HG03520 (cell line): ENCODE results near the gene TMEM121.

ENCODE experiments used
- ATAC-seq: cut with Tn5 transposase; IDR thresholded peaks from one replicate; pipeline ENCODE4 v1.9.1; 2021; ENCODE audit warnings: mild to moderate bottlenecking, moderate library complexity; ENCODE audit not compliant: unreplicated experiment

Gene TMEM121

DNA sequence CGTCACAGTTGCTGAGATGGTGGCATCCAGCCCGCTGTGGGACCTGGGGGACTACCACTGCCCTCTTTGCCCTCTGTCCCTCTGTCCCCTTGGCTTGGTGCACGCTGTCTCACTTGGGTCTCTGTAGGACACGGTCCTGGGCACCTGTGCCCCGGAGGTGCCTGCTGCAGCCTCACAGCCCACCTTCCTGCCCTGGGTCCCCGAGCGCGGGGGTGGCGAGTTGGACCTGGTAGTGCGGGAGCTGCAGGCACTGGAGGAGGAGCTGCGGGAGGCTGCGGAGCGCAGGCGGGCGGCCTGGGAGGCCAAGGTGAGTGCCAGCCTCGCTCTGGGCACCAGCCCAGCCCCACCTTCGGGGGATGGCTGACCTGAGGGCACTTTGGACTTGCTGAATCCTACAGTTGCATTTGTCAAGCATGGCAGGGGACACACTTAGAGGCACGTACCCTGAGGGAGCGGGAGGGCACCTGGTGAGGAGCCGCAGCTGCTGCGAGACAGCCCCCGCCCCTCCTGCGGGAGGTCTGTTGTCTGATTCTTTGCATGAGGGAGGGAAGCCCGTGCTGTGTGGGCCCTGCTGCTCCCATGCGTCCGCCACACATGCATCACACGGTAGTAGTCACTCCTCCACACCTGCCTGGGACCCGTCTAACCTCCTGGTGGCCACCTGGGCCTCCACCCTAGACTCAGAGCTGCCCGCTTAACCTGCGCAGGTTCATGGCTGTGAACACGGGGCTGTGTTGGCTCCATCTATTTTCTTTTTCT lies 28.5 kb upstream of the TMEM121 start:
- ATAC-seq: no peak

DNA sequence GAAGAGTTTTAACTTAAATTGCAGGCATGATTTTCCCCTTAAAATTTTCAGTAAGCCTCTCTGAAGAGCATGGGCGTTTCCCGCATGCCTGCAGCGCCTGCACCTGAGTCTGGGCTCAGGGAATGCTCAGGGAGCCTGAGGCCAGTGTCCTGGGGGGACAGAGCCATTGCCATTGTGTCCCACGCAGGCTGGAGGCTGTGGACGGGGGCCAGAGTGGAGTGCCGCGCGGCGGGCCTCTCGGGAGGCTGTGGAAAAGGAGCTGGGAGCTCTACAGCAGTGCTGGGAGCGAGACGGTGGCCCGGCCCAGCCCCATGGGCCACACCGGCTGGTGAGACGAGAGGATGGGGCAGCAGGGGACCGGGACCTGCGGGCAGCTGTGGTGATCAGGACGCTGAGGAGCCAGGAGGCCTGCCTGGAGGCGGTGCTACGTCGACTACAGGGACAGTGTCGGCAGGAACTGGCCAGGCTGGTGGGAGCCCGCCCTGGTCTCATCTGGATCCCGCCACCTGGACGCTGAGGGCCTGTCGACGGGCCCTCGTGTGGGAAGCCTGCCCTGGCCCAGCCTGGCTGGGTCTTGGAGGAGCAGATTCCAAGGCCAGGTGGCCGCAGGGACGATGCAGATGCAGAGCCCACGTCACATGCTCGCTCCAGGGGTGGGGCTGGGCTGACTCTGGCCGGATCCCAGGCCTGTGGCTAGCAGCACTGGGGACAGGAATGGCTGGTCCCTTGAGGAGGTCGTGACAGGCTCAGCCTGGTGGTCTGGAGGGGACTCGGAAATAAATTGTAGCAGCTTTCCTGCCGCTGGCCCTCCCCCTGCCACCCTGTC lies 27.7 kb upstream of the TMEM121 start:
- no peak for ATAC-seq

DNA sequence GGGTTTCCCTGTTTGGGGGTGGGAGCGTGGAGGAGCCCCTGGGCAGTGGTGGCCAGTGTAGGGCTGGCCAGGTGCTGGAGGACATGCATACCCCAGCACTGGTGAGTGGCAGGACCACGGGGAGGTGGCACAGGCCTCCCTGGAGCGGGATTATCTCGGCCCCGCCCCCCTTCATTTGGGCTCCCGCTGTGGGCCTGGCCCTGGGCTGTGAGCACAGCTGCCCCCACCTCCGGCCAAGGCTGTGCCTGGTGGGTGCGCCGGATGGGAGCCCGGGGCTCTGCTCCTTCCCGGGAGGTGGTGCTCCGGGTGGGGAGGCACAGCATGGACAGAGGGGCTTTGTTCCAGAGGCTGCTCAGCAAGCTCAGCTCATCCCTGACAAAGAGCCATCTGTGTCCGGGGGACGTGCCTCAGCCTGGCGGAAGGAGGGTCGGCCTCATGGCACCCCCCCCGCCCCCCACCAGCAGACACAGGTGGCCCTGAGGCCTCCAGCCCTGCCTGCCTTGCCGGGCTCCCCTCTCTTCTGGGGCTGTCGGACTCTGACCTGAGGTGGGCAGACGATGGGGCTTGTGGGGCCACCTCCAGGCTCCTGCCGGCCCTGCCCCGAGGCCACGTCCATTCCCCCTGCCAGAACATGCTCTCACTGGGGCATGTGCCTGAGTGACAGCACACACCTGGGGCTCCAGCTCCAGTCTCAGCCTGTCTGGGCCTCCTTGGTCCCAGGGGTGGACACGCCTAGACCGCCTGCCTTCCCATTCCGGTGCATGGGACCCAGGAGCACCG lies 26.9 kb upstream of the TMEM121 start:
- ATAC-seq: no peak

- ATAC-seq: no peak
Measured at GRCh38 chr14:105500036-105500725, 26.2 kb upstream of the TMEM121 start.

DNA sequence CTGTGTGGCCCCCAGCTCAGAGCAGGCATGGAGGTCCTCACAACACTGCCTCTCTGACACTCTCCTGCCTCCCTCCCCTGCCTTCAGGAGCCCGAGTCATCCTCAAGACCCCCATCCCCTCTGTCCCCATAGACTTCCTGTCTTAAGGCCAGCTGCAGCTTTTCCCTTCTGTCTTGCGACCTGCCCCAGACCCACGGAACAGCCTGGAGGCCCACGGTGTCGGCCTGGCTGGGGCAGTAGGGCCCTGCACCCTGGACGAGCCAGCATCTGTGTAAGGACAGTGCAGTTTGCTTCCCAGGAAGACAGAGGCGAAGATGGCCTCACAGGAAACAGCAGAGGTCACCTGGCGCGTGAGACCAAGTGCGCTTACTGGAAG lies 25.7 kb upstream of the TMEM121 start:
- ATAC-seq: no peak

- no peak for ATAC-seq
Measured at GRCh38 chr14:105501504-105502291, 24.7 kb upstream of the TMEM121 start.

DNA sequence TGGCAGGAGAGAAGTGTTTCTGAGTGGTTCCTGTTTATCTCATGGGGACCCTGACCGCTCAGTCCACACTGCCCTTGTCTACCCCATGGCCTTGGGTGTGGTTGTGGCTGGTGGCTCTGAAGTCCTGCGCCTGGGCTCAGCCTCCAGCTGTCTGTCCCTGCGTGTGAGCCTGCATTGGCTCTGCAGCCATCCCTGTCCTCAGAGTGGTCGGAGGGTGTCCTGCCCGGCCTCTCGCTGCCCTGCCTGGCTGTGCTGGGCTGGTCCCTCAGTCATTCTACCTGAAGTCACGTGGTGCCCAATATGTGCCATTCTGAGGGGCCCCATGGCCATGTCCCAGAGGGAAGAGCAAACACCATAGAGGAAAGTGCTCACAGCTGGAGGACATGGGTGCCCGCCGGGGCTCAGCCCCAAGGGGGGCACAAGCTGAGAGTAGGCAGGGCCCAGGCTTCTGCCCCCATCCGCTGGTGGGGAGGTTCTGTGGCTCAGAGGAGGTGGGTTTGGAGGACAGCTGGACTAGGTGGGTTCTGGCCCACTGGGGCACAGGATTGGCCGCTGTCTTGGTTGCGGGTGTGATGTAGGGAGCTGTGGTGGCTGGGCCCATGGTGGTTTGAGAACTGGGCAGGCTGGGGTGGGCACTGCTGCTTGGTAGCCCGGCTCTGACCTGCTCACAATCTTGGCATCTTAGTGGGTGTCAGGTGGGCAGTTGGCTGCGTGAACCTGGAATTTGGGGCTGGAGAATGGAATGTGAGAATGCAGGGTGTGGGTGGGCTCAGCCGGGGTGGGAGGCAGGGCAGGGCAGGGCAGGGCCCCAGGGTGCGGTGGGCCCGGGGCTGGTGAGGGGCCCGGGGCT lies 23.7 kb upstream of the TMEM121 start:
- ATAC-seq: no peak

GRCh38 chr14:105503296-105503640 lies 23.1 kb upstream of the TMEM121 start:
- ATAC-seq: no peak

GRCh38 chr14:105503935-105504692 lies 22.3 kb upstream of the TMEM121 start:
- ATAC-seq: no peak

DNA sequence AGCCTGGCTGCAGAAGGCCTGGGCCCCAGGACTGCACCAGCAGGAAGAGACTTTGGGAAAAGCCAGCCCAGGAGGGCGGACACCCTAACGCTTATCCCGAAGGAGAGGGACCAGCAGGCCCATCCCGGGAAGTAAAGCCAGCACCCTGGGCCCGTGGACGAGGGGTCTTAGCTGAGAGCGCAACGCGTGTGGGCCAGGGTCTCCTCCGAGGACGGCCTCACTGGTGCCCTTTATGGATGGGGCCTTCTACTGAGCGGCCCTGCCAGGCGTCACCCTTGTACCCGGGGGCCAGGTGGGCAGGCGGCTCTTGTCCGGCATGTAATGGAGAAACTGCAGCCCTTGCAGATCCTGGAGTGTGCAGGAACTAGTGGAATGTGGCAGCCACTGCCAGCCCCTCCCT lies 21.3 kb upstream of the TMEM121 start:
- ATAC-seq: no peak

GRCh38 chr14:105507247-105507646 lies 19.1 kb upstream of the TMEM121 start:
- ATAC-seq: no peak

DNA sequence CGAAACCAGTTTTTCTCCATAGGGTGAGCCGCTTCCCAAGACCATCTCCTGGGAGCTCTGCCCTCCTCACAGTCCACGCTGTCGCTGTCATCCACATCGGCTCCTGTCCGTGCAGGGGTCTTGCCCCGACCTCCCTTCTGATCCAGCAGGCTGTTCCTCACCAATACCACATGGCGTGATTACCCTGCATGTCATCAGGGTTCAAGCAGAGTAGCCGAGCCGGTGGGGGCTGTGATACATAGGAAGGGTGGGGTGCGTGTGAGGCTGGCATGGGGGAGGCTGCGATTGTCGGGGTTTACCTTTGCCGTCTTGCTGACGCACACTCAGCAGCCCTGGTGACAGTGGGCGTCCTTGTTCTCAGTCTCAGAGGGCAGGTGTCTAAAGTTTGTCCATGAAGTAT lies 18.3 kb upstream of the TMEM121 start:
- no peak for ATAC-seq

DNA sequence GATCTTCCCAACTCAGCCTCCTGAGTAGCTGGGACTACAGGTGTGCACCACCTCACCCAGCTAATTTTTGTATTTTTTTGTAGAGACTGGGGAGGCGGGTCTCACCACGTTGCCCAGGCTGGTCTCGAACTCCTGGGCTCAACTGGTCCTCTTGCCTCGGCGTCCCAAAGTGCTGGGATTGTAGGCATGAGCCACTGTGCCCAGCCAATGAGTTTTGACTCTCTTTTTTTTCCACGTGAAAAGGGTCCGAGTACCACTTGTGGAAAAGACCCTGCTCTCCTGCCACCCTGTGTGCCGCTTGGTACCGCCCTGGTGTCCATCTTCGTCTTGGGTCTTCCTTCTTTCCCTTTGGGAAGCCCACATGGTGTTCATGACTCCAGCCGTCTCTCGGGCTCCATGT lies 17.8 kb upstream of the TMEM121 start:
- ATAC-seq: no peak

- no peak for ATAC-seq
Measured at GRCh38 chr14:105517096-105517495, 9.3 kb upstream of the TMEM121 start.

- no peak for ATAC-seq
Measured at GRCh38 chr14:105519946-105520698, 6.3 kb upstream of the TMEM121 start.

DNA sequence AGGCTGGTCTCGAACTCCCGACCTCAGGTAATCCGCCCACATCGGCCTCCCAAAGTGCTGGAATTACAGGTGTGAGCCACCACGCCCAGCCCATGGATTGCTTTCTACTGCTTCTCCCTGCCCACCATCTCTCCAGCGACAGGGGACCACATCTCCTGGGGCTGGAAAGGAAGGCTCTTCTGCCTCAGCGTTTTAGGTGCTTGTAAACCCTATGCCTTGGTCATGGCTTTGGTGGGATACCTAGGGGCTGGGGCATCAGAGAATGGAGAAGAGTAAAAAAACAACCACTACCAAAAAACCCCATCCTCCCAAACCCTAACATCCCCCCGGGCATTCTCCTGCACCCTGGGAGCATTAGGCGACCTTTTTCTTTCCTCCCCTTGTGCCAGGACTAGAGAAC lies 1.1 kb upstream of the TMEM121 start:
- no peak for ATAC-seq

DNA sequence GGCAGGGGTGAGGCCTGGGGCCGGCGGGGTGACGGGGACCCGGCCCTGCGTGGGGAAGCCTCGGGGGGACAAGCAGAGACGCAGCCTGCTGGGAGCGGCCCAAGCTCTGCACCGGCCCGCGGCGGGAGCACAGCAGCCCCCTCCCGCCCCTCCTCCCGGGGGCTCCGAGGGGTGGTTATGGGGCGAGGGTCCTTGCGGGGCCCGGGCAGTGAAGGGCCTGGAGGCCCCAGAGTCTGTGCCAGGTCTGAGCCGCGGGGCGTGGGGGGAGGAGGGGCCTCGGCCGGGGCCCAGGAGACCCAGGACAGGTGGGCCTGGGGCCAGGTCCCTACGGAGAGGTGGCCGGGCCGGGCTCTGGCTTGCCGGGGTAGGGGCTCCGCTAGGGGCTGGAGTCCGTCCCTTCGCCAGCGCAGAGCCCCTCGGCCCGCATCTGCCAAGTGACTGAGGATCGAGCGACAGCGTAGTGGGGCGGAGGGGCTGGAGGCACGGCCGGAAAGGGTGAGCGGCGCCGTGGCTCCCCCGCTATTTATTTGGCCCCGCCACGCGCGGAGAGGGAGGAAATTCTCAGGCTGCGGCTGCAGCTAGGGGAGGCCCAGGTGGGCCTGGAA lies 495 bp downstream of the TMEM121 start:
- ATAC-seq: no peak
